CD4-positive, alpha-beta T cell (primary cell): ENCODE measurements around the gene SEMA7A. TPM values are rescaled to one million over a fixed set of nuclear protein-coding genes. Genes with fewer than 3 reads are reported as not detected.

ENCODE experiments used
- ATAC-seq: fragments of 200-7000 bp; cut with Tn5 transposase; one replicate; pipeline ENCODE4 v1.10.0; 2022; ENCODE audit warnings: mild to moderate bottlenecking; ENCODE audit not compliant: poor library complexity
- CTCF ChIA-PET: fragments of 350-600 bp; sonication (Branson Sonifier 250); formaldehyde crosslinking; loops from one replicate; lab custom pipeline; 2021; ENCODE audit warnings: antibody characterized with exemption, inconsistent platforms; lab: Charles Lee
- POLR2A ChIA-PET: fragments of 350-600 bp; sonication (Branson Sonifier 250); formaldehyde crosslinking; loops from one replicate; lab custom pipeline; 2021; ENCODE audit warnings: antibody characterized with exemption, inconsistent platforms; lab: Charles Lee
- DNase-seq, 14 experiments: peaks; one replicate each; pipeline ENCODE4 v3.0.0-alpha.2; 2013 to 2020; ENCODE audit warnings: mixed read lengths in 2 of 14
- H3K27ac ChIP-seq, 2 donors: one replicate each; pipeline versions ENCODE4 v1.5.1 to v1.7.0; 2013; ENCODE audit warnings: low read length in 2 of 2, low read depth in 1 of 2, mild to moderate bottlenecking in 1 of 2
- H3K27me3 ChIP-seq, 2 experiments: 1 replicate in 1 of 2; 2 replicates in 1 of 2; pipeline versions ENCODE4 v1.6.1 to v1.7.0; 2013; ENCODE audit warnings: low read length in 2 of 2, control low read depth in 1 of 2, mild to moderate bottlenecking in 1 of 2, moderate library complexity in 1 of 2; ENCODE audit not compliant: insufficient read depth in 2 of 2, control insufficient read depth in 1 of 2
- H3K36me3 ChIP-seq: one replicate; pipeline ENCODE4 v1.6.1; 2013; ENCODE audit warnings: low read length, control low read depth; ENCODE audit not compliant: insufficient read depth
- H3K4me1 ChIP-seq: one replicate; pipeline ENCODE4 v1.6.1; 2013; ENCODE audit warnings: low read length, control low read depth; ENCODE audit not compliant: insufficient read depth
- H3K4me3 ChIP-seq: one replicate; pipeline ENCODE4 v1.5.1; 2013; ENCODE audit warnings: mild to moderate bottlenecking, low read length, moderate library complexity
- H3K9me3 ChIP-seq, 2 experiments: 1 replicate in 1 of 2; 2 replicates in 1 of 2; pipeline versions ENCODE4 v1.6.1 to v1.7.0; 2013; ENCODE audit warnings: low read length in 2 of 2, mild to moderate bottlenecking in 2 of 2, control low read depth in 1 of 2, moderate library complexity in 1 of 2; ENCODE audit not compliant: control insufficient read depth in 1 of 2, insufficient read depth in 1 of 2
- H3K27ac Mint-ChIP-seq: one replicate; pipeline ENCODE4 v1.8.0; 2020; ENCODE audit warnings: mixed read lengths
- H3K27me3 Mint-ChIP-seq: one replicate; pipeline ENCODE4 v1.8.0; 2021; ENCODE audit warnings: mixed read lengths
- H3K36me3 Mint-ChIP-seq: one replicate; pipeline ENCODE4 v1.8.0; 2021; ENCODE audit warnings: low read depth, mixed read lengths
- H3K4me1 Mint-ChIP-seq: one replicate; pipeline ENCODE4 v1.8.0; 2021; ENCODE audit warnings: low read depth, mixed read lengths
- H3K4me3 Mint-ChIP-seq: one replicate; pipeline ENCODE4 v1.8.0; 2020; ENCODE audit warnings: mild to moderate bottlenecking, mixed read lengths
- H3K9me3 Mint-ChIP-seq: one replicate; pipeline ENCODE4 v1.8.0; 2020; ENCODE audit warnings: mixed read lengths
- intact Hi-C, 2 experiments: fragments of 100-400 bp; cut with DNase I in 1 of 2; cut with micrococcal nuclease in 1 of 2; formaldehyde crosslinking; loops; one replicate each; pipeline versions ENCODE4 v1.15.1 to v1.9.0; 2023 to 2025; cut with DNase I, micrococcal nuclease
- total RNA-seq, 174 experiments: library from RNA in 2 of 174; stranded (reverse) in 2 of 174; gene quantifications; one replicate each; pipeline ENCODE4 v1.2.3 and lab custom pipeline; 2021 to 2026
- TF ChIP-seq, protein P1 (sequence below): fragments of 200-600 bp; IDR thresholded peaks from one replicate; pipeline ENCODE4 v1.8.0; 2022; ENCODE audit warnings: antibody characterized with exemption, mild to moderate bottlenecking

SEMA7A gene
- total RNA-seq, 2 experiments from 2014 or later = 2.3 to 2.7 TPM

DNA sequence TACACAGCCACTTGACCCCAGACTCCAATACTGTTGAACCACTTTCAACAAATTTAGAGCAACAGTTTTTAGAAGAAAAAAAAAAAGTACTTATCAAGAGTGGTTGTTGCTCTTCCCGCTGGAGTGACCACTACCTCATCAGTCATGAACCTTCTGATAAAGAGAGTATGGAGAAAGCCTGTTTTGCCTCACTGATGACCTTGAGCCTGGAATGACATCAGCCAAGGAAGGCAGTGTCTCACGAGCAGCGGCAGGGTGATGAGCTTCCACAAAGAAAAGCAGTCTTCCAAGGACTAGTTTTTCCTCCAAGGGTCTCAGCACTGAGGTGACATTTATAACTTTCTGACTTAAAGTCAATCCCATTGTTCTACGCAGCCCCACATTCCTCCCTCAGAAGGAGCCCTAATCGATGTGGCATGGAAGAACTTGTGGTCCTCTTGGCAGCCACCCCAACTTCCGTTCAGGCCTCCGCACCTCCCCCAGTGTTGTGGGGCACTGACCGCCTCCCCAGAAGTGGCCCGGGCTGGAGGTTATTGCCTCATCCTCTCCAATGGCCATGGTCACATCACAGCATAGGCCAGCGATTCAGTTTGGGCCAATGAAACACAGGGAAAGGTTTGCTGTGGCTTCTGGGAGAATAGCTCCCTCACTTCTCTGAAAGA is 64.5 kb downstream of the SEMA7A start:
- H3K27ac Mint-ChIP-seq = no peak overlapping the region
- Histone ChIP-seq H3K4me1 (peaks cover 22% of the 10 kb centered on the region), H3K36me3 (no peaks in the 10 kb centered on the region), H3K27me3 (peaks cover 29 to 33% of the 10 kb centered on the region in 2 experiments), H3K4me3 (no peak overlapping the region), H3K9me3 (peaks cover 0 to 8% of the 10 kb centered on the region in 2 experiments), H3K27ac (no peak overlapping the region)
- H3K27me3 Mint-ChIP-seq = peaks cover 47% of the 10 kb centered on the region
- intact Hi-C loops = no loop called here
- ATAC-seq = no peak
- TF ChIP-seq, protein P1, sequence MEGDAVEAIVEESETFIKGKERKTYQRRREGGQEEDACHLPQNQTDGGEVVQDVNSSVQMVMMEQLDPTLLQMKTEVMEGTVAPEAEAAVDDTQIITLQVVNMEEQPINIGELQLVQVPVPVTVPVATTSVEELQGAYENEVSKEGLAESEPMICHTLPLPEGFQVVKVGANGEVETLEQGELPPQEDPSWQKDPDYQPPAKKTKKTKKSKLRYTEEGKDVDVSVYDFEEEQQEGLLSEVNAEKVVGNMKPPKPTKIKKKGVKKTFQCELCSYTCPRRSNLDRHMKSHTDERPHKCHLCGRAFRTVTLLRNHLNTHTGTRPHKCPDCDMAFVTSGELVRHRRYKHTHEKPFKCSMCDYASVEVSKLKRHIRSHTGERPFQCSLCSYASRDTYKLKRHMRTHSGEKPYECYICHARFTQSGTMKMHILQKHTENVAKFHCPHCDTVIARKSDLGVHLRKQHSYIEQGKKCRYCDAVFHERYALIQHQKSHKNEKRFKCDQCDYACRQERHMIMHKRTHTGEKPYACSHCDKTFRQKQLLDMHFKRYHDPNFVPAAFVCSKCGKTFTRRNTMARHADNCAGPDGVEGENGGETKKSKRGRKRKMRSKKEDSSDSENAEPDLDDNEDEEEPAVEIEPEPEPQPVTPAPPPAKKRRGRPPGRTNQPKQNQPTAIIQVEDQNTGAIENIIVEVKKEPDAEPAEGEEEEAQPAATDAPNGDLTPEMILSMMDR = no peak
- CTCF ChIA-PET = no interaction called here
- H3K9me3 Mint-ChIP-seq = no peaks in the 10 kb centered on the region
- DNase-seq = peak in 1 of 14 experiments; percentile 4
- no peaks in the 10 kb centered on the region for H3K36me3 Mint-ChIP-seq
- no peaks in the 10 kb centered on the region for H3K4me1 Mint-ChIP-seq
- POLR2A ChIA-PET = no interaction called here
- H3K4me3 Mint-ChIP-seq = no peak overlapping the region

DNA sequence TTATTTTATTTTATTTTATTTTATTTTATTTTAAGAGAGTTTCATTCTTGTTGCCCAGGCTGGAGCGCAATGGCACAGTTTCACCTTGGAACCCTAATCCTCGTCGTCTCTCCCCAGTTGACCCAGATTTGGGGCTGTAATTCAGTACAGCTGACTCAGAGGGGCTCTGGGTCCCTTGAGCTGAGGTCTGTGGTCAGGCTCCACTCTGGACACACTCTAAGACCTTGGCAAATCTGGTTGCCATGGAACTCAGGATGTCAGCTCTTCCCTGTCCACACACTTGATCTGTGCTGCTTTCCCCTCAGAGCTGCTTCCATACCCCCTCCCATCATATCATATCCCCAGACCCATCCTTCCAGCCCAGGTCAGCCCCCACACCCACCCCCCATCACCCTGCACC is 65.6 kb downstream of the SEMA7A start:
- Mint-ChIP-seq H3K36me3 (no peaks in the 10 kb centered on the region), H3K27ac (no peak overlapping the region), H3K4me3 (no peak overlapping the region), H3K27me3 (peaks cover 58% of the 10 kb centered on the region), H3K9me3 (no peaks in the 10 kb centered on the region), H3K4me1 (no peaks in the 10 kb centered on the region)
- Histone ChIP-seq H3K27me3 (peaks cover 29 to 33% of the 10 kb centered on the region in 2 experiments), H3K27ac (no peak overlapping the region), H3K4me1 (peaks cover 12% of the 10 kb centered on the region), H3K36me3 (no peaks in the 10 kb centered on the region), H3K4me3 (no peak overlapping the region), H3K9me3 (peaks cover 0 to 8% of the 10 kb centered on the region in 2 experiments)
- intact Hi-C loops = no loop called here
- ATAC-seq = no peak
- ChIA-PET POLR2A (no interaction called here), CTCF (interaction anchor here (0.6 kb wide), 1 partner anchor 10 kb away, joined by 3 read pairs; no protein-coding TSS in a partner anchor)
- TF ChIP-seq, protein P1 = no peak
- DNase-seq = peak in 1 of 14 experiments; percentile 2

DNA sequence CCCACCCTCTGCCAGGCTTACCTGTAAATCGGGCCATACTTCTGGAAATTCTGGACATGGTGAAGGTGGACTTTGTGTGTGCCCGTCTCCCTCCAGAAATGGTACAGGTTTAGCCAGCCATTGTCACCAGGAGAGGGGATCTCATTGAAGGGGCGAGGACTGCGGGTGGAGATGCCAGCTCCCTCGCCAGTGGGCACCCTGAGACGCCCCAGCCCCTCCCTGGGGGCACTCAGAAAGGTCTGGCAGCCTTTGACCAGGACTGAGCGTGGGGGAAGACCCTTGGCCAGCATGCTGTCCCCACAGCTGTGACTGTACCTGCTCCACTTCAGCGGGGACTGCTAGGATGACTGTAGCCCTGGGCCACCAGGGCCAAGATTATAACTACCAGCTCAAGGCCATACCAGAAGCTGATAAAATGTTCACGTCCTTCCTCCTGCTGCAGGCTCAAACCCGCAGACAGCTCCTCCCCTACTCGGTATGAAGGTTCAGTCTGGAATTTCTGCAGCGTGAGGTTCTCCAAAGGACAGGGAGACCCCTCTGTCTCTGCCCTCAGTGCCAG is 66.4 kb downstream of the SEMA7A start, which contains the start of gene CYP11A1:
Gene CYP11A1 (minus strand): TSS at position 351 of the 559 bp plus-strand sequence. CDS start 61 bp downstream, at position 290.
- Histone ChIP-seq H3K9me3 (peaks cover 0 to 8% of the 10 kb centered on the region in 2 experiments), H3K27me3 (peaks cover 29 to 33% of the 10 kb centered on the region in 2 experiments), H3K36me3 (no peaks in the 10 kb centered on the region), H3K4me1 (peaks cover 12% of the 10 kb centered on the region), H3K4me3 (no peak within 1 kb of the TSS), H3K27ac (no peak within 1 kb of the TSS)
- H3K4me3 Mint-ChIP-seq = no peak within 1 kb of the TSS
- POLR2A ChIA-PET = no interaction called here
- peaks cover 66% of the 10 kb centered on the region for H3K27me3 Mint-ChIP-seq
- no peak within 1 kb of the TSS for H3K27ac Mint-ChIP-seq
- TF ChIP-seq, protein P1 = no peak
- H3K36me3 Mint-ChIP-seq = no peaks in the 10 kb centered on the region
- CTCF ChIA-PET = no interaction called here
- no peaks in the 10 kb centered on the region for H3K4me1 Mint-ChIP-seq
- ATAC-seq (no peak), DNase-seq (peak in 1 of 14 experiments; percentile 23)
- intact Hi-C loops = no loop called here
- no peaks in the 10 kb centered on the region for H3K9me3 Mint-ChIP-seq
